ENCODE results near the gene MCF2L. TPM values are rescaled to one million over a fixed set of nuclear protein-coding genes. Genes with fewer than 3 reads are reported as not detected.

The MCF2L gene
- polyA plus RNA-seq, 1 experiment, result 0.02 TPM

GRCh38 chr13:112982281-112983041 lies 13.4 kb downstream of the MCF2L start:
- POLR2A ChIA-PET, result no interaction called here

GRCh38 chr13:112983042-112983305 lies 14.0 kb downstream of the MCF2L start:
- Histone ChIP-seq H3K27me3 (ENCODE audit: control insufficient read depth, insufficient read depth, low read length) (peaks cover 6% of the 10 kb centered on the region; the same call in 1 of the 2 replicates), H3K4me3 (ENCODE audit: low read depth, low read length) (no peak overlapping the region), H3K36me3 (ENCODE audit: control insufficient read depth, insufficient read depth, low read length) (no peaks in the 10 kb centered on the region)
- POLR2A ChIA-PET, result no interaction called here
- no peak for DNase-seq (ENCODE audit: low read depth)
- CTCF ChIA-PET, result no interaction called here
- no peak for TF ChIP-seq CTCF (IDR thresholded peaks at IDR 0.05; ENCODE audit: insufficient read depth, low read depth, low read length)

More at GRCh38 chr13:112982281-112983041, 13.4 kb downstream of the MCF2L start:
- DNase-seq (ENCODE audit: low read depth), result no peak
- H3K36me3 ChIP-seq (ENCODE audit: control insufficient read depth, insufficient read depth, low read length), result no peaks in the 10 kb centered on the region
- no peak overlapping the region for H3K4me3 ChIP-seq (ENCODE audit: low read depth, low read length)
- CTCF ChIA-PET, result no interaction called here
- TF ChIP-seq CTCF (IDR thresholded peaks at IDR 0.05; ENCODE audit: insufficient read depth, low read depth, low read length), result no peak
- peaks cover 7% of the 10 kb centered on the region; the same call in 1 of the 2 replicates for H3K27me3 ChIP-seq (ENCODE audit: control insufficient read depth, insufficient read depth, low read length)

- ChIA-PET CTCF (interaction anchor here (2.8 kb wide), 1 partner anchor 13 kb away, joined by 7 read pairs; no protein-coding TSS in a partner anchor), POLR2A (no interaction called here)
- no peaks in the 10 kb centered on the region for H3K36me3 ChIP-seq (ENCODE audit: control insufficient read depth, insufficient read depth, low read length)
- no peak for DNase-seq (ENCODE audit: low read depth)
- H3K4me3 ChIP-seq (ENCODE audit: low read depth, low read length), result no peak overlapping the region
- H3K27me3 ChIP-seq (ENCODE audit: control insufficient read depth, insufficient read depth, low read length), result peaks cover 5% of the 10 kb centered on the region; the same call in 1 of the 2 replicates
- TF ChIP-seq CTCF (IDR thresholded peaks at IDR 0.05; ENCODE audit: insufficient read depth, low read depth, low read length), result no peak
Observed at GRCh38 chr13:112983428-112984196, 14.6 kb downstream of the MCF2L start.

- no peak for DNase-seq (ENCODE audit: low read depth)
- H3K4me3 ChIP-seq (ENCODE audit: low read depth, low read length), result no peak overlapping the region
- POLR2A ChIA-PET, result no interaction called here
- peaks cover 5% of the 10 kb centered on the region; the same call in 1 of the 2 replicates for H3K27me3 ChIP-seq (ENCODE audit: control insufficient read depth, insufficient read depth, low read length)
- H3K36me3 ChIP-seq (ENCODE audit: control insufficient read depth, insufficient read depth, low read length), result no peaks in the 10 kb centered on the region
- CTCF ChIA-PET, result interaction anchor here (2.8 kb wide), 1 partner anchor 14 kb away, joined by 7 read pairs; no protein-coding TSS in a partner anchor
- TF ChIP-seq CTCF (IDR thresholded peaks at IDR 0.05; ENCODE audit: insufficient read depth, low read depth, low read length), result no peak
Observed at GRCh38 chr13:112984501-112984900, 15.5 kb downstream of the MCF2L start.
